ENCODE results near the gene BCL2.

DNA sequence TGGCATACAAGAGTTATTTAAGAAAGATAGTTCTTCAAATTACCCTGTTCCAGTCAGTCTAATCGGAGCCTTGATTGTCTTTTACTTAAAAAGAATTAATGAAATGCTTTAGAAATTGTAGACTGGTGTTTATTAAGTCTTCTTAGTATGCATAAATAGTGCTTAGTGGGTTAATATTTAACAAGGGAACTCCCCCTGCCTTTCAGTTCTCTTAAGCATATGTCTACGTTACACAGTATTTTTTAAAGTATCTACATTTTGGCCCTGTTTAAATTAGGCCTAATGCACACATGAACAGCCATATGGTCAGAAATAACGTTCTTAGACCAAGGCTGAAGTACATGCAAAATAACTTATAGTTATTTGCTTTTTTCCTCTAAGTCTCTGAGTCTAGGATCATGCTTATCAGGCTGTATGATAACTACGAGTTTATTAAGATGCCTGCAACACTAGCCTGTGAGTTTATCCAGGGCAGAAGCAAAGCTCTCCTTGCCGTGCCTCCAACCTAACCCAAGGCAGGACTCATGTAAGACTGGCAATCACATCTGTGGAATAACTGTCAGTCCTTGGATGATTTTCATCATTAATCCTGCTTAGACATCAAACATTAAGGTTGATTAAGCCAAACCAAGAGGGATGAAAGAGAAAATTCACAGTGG, 6.7 kb downstream of the BCL2 start:
- TF ChIP-seq, protein P1, sequence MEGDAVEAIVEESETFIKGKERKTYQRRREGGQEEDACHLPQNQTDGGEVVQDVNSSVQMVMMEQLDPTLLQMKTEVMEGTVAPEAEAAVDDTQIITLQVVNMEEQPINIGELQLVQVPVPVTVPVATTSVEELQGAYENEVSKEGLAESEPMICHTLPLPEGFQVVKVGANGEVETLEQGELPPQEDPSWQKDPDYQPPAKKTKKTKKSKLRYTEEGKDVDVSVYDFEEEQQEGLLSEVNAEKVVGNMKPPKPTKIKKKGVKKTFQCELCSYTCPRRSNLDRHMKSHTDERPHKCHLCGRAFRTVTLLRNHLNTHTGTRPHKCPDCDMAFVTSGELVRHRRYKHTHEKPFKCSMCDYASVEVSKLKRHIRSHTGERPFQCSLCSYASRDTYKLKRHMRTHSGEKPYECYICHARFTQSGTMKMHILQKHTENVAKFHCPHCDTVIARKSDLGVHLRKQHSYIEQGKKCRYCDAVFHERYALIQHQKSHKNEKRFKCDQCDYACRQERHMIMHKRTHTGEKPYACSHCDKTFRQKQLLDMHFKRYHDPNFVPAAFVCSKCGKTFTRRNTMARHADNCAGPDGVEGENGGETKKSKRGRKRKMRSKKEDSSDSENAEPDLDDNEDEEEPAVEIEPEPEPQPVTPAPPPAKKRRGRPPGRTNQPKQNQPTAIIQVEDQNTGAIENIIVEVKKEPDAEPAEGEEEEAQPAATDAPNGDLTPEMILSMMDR (IDR thresholded peaks at IDR 0.05): no peak
- TF ChIP-seq ZFX (IDR thresholded peaks at IDR 0.05; ENCODE audit: borderline replicate concordance): no peak
